ENCODE data around the gene HSD17B3.

Gene HSD17B3

DNA sequence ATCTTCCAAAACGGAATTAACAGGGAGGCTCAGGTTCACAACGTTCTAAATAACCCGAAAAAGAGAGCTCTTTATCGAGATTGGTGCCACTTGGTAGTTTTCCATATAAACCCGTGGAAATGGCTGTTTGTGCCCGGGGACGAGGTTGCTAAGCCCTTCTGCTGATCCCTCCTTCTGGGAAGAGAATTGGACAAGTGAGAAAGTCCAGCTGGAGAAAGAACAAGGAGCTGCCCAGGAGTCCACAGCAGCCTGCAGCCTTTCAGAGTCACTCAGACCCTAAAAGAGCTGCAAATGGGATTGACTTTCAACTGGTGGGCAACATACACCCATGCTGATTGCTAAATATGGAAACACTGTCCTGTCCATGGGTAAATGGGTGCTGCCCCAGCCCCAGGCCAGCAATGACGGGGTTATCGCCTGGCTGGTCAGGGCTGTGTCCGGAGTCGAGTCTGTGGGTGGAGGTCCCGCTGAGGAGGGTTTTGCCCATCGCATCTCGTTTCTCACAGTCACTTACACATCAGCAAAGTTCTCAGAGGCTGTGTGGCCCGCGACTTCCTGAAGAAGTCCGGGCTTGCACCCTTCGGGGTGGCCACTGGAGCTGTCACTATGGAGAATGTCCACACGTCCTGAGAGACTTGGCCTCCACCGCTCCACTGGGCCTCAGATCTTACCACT lies 40.7 kb upstream of the HSD17B3 start:
- H3K4me3 ChIP-seq (ENCODE audit: low read depth, low read length) = no peak overlapping the region
- DNase-seq (ENCODE audit: low read depth, low spot score) = no peak
- in situ Hi-C loops (cut with HindIII; ENCODE audit: low sequenced_read_pairs) = no loop called here
- TF ChIP-seq, protein P1, sequence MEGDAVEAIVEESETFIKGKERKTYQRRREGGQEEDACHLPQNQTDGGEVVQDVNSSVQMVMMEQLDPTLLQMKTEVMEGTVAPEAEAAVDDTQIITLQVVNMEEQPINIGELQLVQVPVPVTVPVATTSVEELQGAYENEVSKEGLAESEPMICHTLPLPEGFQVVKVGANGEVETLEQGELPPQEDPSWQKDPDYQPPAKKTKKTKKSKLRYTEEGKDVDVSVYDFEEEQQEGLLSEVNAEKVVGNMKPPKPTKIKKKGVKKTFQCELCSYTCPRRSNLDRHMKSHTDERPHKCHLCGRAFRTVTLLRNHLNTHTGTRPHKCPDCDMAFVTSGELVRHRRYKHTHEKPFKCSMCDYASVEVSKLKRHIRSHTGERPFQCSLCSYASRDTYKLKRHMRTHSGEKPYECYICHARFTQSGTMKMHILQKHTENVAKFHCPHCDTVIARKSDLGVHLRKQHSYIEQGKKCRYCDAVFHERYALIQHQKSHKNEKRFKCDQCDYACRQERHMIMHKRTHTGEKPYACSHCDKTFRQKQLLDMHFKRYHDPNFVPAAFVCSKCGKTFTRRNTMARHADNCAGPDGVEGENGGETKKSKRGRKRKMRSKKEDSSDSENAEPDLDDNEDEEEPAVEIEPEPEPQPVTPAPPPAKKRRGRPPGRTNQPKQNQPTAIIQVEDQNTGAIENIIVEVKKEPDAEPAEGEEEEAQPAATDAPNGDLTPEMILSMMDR (IDR thresholded peaks at IDR 0.05; ENCODE audit: low read depth, low read length) = no peak

DNA sequence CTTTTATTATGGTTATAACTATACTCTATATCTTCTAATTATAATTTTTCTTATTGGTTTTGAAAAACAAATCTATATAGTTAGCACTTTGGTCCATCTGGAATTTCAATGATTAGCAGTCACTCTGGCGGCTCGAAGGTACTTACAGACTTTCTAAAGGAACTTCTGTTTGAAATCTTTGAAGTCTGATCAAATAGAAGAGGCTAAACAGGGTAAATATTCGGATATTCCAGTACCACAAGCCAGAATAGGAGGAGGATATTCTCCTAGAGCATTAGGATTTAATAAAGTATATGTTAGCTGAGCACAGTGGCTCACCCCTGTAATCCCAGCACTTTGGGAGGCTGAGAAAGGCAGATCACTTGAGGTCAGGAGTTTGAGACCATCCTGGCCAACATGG lies 38.7 kb upstream of the HSD17B3 start:
- TF ChIP-seq, protein P1 (IDR thresholded peaks at IDR 0.05; ENCODE audit: low read depth, low read length) = no peak
- DNase-seq (ENCODE audit: low read depth, low spot score) = no peak
- no peak overlapping the region for H3K4me3 ChIP-seq (ENCODE audit: low read depth, low read length)
- in situ Hi-C loops (cut with HindIII; ENCODE audit: low sequenced_read_pairs) = no loop called here

DNA sequence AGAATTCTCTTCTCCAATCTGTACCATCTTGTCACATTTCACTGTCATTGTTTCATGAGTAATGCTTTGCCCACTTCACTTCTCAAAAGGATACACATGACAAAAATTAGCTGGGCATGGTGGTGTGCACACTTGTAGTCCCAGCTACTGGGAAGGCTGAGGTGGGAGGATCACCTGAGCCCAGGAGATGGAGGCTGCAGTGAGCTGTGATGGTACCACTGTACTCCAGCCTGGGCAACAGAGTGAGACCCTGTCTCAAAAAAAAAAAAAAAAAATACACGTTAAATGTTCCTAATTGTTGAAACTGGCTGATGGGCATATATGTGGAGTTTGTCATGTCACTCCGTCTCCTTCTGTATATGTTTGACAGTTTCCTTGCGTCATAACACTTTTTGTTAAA lies 36.3 kb upstream of the HSD17B3 start:
- in situ Hi-C loops (cut with HindIII; ENCODE audit: low sequenced_read_pairs) = no loop called here
- TF ChIP-seq, protein P1 (IDR thresholded peaks at IDR 0.05; ENCODE audit: low read depth, low read length) = no peak
- no peak for DNase-seq (ENCODE audit: low read depth, low spot score)
- H3K4me3 ChIP-seq (ENCODE audit: low read depth, low read length) = no peak overlapping the region

DNA sequence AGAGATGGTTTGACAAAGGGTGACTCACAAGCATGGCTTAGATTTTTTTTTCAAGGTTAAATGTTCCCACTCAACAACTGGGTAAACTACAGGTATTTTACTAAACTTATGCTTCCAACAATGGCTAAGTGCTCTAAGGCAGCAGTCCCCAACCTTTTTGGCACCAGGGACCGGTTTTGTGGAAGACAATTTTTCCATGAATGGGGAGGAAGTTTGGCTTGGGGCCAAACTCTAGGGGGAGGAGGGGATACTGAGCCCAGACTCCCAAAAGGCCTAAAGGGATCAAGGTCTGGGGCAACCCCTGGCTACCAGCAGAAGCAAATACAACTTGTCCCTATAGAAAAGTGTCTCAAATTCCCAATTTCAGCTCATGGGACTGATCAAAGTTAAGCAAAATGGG lies 32.0 kb upstream of the HSD17B3 start:
- TF ChIP-seq, protein P1 (IDR thresholded peaks at IDR 0.05; ENCODE audit: low read depth, low read length) = no peak
- in situ Hi-C loops (cut with HindIII; ENCODE audit: low sequenced_read_pairs) = no loop called here
- H3K4me3 ChIP-seq (ENCODE audit: low read depth, low read length) = no peak overlapping the region

DNA sequence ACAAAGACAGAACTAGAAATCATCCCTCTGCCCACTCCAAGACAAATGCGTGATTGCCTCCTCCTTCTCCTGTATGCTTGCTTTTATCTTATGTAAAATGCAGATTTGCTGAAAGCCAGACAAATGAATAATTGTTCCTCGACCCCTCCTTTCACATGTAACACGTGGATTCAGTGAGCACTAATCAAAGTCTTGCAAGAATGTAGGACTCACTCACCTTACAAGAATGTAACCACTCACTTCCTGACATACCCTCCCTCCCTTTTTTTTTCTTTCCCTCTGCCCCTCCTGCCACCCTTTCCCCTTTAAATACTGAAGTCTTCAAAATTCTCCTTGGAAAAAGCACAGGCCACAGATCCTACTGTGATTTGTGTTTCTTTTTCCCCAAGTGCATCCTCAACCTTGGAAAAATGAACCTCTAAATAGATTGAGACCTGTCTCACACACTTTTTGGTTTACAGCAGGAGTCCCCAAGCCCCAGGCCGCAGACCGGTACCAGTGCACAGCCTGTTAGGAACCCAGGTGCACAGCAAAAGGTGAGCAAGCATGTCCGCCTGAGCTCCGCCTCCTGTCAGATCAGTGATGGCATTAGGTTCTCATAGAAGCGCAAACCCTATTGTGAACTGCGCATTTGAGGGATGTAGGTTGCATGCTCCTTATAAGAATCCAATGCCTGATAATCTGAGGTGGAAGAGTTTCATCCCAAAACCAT lies 29.4 kb upstream of the HSD17B3 start:
- no peak overlapping the region for H3K4me3 ChIP-seq (ENCODE audit: low read depth, low read length)
- in situ Hi-C loops (cut with HindIII; ENCODE audit: low sequenced_read_pairs) = no loop called here
- DNase-seq (ENCODE audit: low read depth, low spot score) = no peak
- TF ChIP-seq, protein P1 (IDR thresholded peaks at IDR 0.05; ENCODE audit: low read depth, low read length) = no peak

More for the DNA sequence above, 32.0 kb upstream of the HSD17B3 start:
- no peak for DNase-seq (ENCODE audit: low read depth, low spot score)

DNA sequence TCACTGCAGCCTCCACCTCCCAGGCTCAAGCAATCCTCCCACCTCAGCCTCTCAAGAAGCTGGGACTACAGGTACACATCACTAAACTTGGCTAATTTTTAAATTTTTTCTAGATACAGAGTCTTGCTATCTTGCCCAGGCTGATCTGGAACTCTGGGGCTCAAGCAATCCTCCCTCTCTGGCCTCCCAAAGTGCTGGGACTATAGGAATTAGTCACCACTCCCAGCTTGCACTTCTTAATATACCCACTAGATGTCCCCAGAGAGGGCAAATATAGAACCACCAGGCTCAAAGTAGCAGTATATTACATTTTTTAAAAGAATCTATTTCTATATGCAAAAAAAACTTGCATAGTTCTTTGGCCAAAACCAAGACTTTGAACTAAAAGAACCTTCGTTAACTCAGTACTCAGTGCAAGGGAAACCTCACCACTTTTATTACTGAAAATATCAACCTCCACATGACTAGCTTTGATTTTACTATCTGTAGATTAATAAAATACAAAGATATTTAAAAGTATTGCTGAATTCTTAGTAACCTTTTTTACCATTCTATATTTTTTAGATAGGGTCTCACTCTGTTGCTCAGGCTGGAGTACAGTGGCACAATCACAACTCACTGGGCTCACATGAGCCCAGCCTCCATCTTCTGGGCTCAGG lies 25.8 kb upstream of the HSD17B3 start:
- TF ChIP-seq, protein P1 (IDR thresholded peaks at IDR 0.05; ENCODE audit: low read depth, low read length) = peak; percentile 76
- in situ Hi-C loops (cut with HindIII; ENCODE audit: low sequenced_read_pairs) = no loop called here
- H3K4me3 ChIP-seq (ENCODE audit: low read depth, low read length) = no peak overlapping the region
- DNase-seq (ENCODE audit: low read depth, low spot score) = peak; percentile 69
